Colon (tissue), 2 donors: ENCODE data around the gene CD6.

Experiments
- FAIRE-seq: peaks from 2 replicates; lab custom pipeline; 2012; peaks lifted over from hg19 to GRCh38; lab: Jason Lieb, UNC
- donor health status: control.
- donor health status: control.

Gene CD6, protein sequence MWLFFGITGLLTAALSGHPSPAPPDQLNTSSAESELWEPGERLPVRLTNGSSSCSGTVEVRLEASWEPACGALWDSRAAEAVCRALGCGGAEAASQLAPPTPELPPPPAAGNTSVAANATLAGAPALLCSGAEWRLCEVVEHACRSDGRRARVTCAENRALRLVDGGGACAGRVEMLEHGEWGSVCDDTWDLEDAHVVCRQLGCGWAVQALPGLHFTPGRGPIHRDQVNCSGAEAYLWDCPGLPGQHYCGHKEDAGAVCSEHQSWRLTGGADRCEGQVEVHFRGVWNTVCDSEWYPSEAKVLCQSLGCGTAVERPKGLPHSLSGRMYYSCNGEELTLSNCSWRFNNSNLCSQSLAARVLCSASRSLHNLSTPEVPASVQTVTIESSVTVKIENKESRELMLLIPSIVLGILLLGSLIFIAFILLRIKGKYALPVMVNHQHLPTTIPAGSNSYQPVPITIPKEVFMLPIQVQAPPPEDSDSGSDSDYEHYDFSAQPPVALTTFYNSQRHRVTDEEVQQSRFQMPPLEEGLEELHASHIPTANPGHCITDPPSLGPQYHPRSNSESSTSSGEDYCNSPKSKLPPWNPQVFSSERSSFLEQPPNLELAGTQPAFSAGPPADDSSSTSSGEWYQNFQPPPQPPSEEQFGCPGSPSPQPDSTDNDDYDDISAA

DNA sequence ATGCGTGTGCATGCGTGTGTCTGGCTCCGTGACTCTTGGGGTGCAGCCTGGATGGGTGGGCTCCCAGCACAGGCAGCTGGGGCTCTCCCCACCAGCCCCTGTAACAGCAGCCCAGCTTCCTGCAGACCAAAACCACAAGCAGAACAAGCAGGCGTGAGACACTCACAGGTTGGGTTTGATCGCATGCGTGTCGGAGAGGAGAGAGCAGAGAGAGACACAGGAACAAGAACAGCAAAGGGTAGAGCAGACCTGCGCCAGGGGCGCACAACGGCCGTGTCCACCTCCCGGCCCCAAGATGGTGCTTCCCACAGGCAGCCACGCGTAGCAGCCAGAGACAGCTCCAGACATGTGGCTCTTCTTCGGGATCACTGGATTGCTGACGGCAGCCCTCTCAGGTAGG is at the start of gene CD6:
Gene CD6, plus strand, starts transcription at position 161 of the 400 bp plus-strand sequence. Its CDS starts 186 bp downstream, at position 347.
- no peak for FAIRE-seq

GRCh38 chr11:60921777-60922335 is 49.6 kb upstream of the CD6 start:
- FAIRE-seq, result no peak

GRCh38 chr11:60922906-60923305 is 48.6 kb upstream of the CD6 start:
- no peak for FAIRE-seq

DNA sequence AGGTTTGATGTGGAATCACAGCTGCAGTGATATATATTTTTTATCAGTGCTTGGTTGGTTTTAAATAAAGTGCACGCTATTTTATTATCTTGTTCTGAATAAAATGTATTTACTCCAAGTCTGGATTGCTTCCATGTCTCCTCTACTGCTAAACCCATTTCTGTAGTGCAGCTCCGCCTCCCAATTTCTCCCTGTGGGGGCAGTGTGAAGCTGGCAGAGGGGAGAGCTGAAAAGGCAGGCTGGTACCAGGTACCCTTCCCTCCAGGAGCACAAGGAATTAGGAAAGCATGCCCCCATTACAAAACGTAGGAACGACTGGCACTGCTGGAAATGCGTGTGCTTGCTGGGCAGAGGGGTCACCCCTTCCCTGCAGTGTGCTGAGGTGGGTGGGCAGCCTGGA is 48.2 kb upstream of the CD6 start:
- FAIRE-seq, result no peak

DNA sequence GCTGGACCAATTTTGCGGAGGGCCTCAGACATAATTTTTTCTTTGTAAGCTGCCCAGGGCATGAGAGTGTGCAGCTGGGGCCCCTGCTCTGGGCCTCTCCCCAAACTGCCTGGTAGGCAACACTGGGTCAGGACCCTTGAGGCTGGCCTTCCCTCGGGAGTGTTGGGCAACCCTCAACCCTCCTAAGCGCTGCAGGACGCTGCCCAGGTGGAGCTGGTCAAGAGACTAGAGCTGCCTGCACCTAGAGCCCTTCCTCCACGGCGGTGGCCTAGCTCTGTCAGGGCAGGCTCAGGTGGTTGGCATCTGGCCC is 47.7 kb upstream of the CD6 start:
- FAIRE-seq, result no peak

GRCh38 chr11:60924110-60924905 is 47.2 kb upstream of the CD6 start, which contains the start of gene TMEM132A:
Gene TMEM132A (plus strand): TSS chr11:60924460. CDS start chr11:60924634, 174 bp downstream.
- no peak for FAIRE-seq

DNA sequence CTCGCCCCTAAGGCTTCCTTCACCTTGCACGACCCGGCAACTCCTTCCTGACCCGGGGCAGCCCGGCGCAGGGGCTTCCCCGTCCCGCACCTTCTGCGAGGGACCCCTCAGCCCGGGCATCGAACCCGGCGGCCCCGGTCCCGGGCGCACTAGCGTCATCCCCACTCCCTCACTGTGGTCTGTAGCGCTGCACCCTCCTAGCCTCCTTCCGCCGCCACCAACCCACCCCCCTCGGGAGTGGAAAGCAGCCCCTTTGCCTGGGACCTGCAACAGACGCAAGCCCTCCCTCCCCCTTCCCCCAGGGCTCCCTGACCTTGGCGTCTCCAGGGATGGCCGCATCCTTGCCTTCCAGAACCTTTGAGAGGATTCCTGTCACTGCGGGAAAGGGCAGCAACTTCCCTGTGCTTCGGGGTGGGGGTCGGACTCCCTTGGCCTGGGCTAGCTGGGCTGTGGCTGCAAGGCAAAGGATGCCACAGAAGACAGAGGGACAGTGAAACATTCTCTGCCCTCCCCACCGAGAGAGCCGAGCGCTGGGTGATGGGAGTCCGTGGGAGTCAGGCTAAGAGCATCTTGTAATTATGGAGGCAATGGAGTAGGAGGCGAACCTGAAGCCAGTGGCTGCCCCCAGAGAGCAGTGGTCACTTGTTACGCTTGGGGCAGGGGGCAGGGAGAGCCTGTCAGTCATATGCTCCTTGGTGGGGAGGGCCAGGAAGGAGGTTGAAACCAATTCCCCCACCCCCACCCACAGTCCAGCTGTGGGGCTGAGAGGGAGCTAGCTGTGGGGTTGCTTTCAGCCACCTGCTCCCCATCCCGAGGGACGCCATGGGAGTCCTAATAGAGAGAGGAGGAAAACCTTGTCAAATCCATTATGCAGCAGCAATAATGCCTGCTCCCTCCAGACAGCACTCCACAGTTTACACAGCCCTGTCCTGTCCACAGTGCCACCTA is 46.3 kb upstream of the CD6 start:
- no peak for FAIRE-seq

DNA sequence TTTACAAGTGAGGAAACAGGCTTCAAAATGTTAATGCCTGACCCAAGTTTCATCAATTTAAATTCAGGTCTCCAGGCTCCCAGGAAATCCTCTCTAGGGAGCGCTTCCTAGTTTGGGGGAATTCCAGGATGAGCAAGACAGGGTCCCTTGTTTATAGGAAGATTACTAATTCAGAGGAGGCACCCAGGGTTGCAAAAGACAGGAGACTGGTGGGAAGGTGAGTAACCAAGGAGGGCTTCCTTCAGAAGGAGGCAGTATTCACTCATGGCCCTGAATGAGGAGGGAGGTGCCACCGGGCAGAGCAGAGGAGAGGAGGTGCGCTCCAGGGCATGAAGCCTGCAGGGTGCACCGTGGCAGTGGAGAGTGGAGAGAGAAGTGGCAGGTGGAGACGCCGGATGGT is 45.6 kb upstream of the CD6 start:
- no peak for FAIRE-seq

DNA sequence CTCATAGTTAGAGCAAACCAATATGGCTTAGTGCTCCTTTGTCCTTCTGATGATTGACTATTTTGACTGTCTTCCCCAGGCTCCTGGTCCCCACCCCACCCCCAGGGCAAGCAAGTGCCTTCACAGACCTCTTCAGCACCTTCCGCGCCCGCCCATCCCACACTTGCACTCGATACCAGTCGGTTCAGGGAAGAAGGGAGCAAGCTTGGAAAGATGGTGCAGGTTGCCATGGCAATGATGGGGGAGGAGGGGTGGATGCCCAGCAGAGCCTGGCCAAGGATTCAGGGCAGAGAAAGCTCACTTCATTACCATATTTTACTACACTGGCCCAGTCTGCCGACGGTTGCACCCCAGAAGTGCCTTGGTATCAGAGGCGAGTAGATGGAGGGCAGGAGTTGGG is 45.0 kb upstream of the CD6 start:
- FAIRE-seq, result no peak

DNA sequence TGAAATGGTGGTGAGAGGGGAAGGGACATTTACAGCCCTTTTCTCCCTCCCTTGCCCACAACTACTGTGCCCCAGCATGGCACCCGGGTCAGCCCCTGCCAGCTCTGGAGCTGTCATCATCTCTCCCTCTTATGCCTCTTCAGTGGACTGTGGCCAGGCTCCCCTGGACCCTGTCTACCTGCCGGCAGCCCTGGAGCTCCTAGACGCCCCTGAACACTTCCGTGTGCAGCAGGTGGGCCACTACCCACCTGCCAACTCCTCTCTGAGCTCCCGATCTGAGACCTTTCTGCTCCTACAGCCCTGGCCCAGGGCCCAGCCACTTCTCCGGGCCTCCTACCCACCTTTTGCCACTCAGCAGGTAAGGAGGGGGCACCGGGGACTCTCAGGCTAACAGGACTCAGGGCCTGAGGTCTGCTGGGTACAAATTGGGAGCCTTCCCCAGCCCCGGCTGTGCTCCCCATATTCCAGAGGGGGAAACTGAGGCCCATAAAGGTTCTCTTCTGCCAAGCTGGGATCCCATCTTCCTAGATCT is 44.4 kb upstream of the CD6 start:
- no peak for FAIRE-seq

DNA sequence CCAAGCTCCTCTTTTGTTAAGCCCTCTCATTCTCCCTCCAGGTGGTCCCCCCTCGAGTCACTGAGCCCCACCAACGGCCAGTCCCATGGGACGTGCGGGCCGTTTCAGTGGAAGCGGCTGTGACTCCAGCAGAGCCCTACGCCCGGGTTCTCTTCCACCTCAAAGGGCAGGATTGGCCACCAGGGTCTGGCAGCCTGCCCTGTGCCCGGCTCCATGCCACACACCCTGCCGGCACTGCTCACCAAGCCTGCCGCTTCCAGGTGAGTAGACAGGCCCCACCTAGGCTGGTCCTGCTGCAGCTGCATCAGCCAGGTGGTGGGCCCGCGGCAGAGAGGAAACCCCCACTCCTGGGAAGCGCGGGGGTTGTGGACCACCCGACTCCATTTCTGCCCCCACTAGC is 43.9 kb upstream of the CD6 start:
- FAIRE-seq, result no peak

GRCh38 chr11:60928563-60929001 is 42.9 kb upstream of the CD6 start:
- FAIRE-seq, result no peak

- no peak for FAIRE-seq
These were observed 41.7 kb upstream of the CD6 start for GRCh38 chr11:60929764-60930163.

DNA sequence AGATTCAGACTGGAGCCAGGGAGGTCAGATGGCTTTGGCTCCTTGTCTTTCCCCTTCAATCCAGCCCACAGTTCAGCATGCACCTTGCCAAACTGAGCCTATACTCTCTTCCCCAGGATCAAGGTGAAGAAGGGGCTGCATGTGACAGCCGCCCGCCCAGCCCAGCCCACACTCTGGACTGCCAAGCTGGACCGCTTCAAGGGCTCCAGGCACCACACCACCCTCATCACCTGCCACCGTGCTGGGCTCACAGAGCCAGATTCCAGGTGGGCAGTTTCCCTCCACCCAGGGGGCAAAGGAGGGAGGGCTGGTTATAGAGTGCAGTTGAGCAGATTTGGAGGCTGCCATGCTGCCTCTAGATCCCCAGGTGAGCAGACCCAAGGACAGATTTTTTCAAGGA is 41.1 kb upstream of the CD6 start:
- no peak for FAIRE-seq

- no peak for FAIRE-seq
These were observed 39.6 kb upstream of the CD6 start for GRCh38 chr11:60931917-60932316.

- FAIRE-seq, result no peak
These were observed 38.7 kb upstream of the CD6 start for GRCh38 chr11:60932605-60933356.

DNA sequence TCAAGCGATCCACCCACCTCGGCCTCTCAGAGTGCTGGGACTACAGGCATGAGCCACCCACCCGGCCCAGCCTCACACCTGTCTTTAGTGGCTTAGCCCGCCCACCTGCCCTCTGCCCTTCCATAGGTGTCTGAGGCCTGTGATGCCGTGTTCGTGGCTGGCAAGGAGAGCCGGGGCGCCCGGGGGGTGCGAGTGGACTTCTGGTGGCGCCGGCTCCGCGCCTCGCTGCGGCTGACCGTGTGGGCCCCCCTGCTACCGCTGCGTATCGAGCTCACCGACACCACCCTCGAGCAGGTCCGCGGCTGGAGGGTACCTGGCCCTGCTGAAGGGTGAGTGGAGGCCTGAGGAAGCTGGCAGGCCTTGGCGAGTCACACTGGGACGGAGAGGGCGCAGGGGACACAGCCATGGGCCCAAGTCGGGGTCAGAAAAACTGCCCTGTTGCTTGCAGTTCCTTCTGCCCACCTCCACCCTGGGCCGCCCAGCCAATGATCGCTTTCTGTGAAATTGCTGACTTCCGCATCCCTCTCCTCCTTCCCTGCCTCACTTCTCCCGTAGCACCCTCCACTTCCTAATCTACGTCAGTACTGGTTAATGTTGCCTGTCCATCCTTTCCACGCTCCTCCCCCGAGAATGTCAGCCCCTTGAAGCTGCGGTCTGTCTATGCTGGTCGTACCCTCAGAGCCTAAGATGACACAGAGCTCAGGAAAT is 37.9 kb upstream of the CD6 start:
- no peak for FAIRE-seq

DNA sequence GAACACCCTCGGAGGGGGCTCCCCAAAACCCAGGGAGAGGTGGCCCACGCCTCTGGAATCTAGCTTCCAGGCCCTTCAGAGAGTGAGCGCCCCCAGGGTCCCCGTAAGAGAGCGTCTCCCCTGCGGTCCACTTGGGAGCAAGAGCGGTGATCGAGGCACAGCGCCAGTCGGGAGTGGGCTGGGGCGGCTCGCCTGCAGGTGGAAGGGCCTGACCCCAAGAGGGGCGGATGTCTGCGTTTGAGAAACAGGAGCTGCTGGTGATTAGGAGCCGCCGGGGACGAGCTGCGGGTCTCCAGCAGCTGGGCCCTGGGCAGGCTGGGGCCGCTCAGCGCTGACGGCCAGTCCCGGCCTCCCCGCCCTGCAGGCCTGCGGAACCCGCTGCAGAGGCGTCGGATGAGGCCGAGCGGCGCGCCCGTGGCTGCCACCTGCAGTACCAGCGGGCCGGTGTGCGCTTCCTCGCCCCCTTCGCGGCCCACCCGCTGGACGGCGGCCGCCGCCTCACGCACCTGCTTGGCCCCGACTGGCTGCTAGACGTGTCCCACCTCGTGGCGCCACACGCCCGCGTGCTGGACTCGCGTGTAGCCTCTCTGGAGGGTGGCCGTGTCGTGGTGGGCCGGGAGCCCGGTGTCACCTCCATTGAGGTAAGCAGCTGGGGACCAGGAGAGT is 37.2 kb upstream of the CD6 start:
- FAIRE-seq, result no peak
